Measurements from ENCODE around the gene OR51B6.
"Not testable (repeated sequence)": the region's sequence is repeated elsewhere in the genome, so short reads cannot be mapped to it uniquely, and the experiment has no call there.

The OR51B6 gene

GRCh38 chr11:5351208-5351607 lies at the start of gene OR51B6:
OR51B6 (plus strand) TSS chr11:5351508; CDS start chr11:5351508, 0 bp downstream.
- no peak for DNase-seq

- DNase-seq = no peak
These were observed 49.5 kb upstream of the OR51B6 start, which contains the start of gene OR51B4 for GRCh38 chr11:5301846-5302245. OR51B4 (minus strand) TSS chr11:5301946; CDS start chr11:5301946, 0 bp downstream.

GRCh38 chr11:5303626-5304025 lies 47.7 kb upstream of the OR51B6 start:
- DNase-seq = no peak

- no peak for DNase-seq
These were observed 47.3 kb upstream of the OR51B6 start for GRCh38 chr11:5304046-5304445.

GRCh38 chr11:5307256-5308019 lies 43.9 kb upstream of the OR51B6 start:
- DNase-seq = no peak

- no peak for DNase-seq
These were observed 40.9 kb upstream of the OR51B6 start for GRCh38 chr11:5310423-5310822.

- DNase-seq = not testable (repeated sequence)
These were observed 37.8 kb upstream of the OR51B6 start for GRCh38 chr11:5313326-5314023.

- DNase-seq = no peak
These were observed 34.0 kb upstream of the OR51B6 start for GRCh38 chr11:5317292-5317691.

- no peak for DNase-seq
These were observed 27.1 kb upstream of the OR51B6 start, which contains the start of gene OR51B2 for GRCh38 chr11:5324197-5324596. OR51B2 (minus strand) TSS chr11:5324297; CDS start chr11:5324297, 0 bp downstream.

- DNase-seq = no peak
These were observed 16.1 kb upstream of the OR51B6 start for GRCh38 chr11:5335170-5335569.

- DNase-seq = no peak
These were observed 15.0 kb upstream of the OR51B6 start for GRCh38 chr11:5336331-5336730.

- DNase-seq = not testable (repeated sequence)
These were observed 14.1 kb upstream of the OR51B6 start for GRCh38 chr11:5337253-5337652.

GRCh38 chr11:5339771-5340322 lies 11.5 kb upstream of the OR51B6 start:
- DNase-seq = no peak

- no peak for DNase-seq
These were observed 7.6 kb upstream of the OR51B6 start, which contains the start of gene OR51B5 for GRCh38 chr11:5343474-5344335. OR51B5 (minus strand) TSS chr11:5343524; CDS start chr11:5343524, 0 bp downstream.

- no peak for DNase-seq
These were observed 5.5 kb upstream of the OR51B6 start for GRCh38 chr11:5345831-5346230.

GRCh38 chr11:5348551-5349194 lies 2.6 kb upstream of the OR51B6 start:
- DNase-seq = no peak

- DNase-seq = no peak
These were observed 1.8 kb upstream of the OR51B6 start for GRCh38 chr11:5349550-5349949.

GRCh38 chr11:5356031-5356430 lies 4.7 kb downstream of the OR51B6 start:
- not testable (repeated sequence) for DNase-seq

GRCh38 chr11:5362017-5362625 lies 10.8 kb downstream of the OR51B6 start:
- no peak for DNase-seq

GRCh38 chr11:5363679-5364078 lies 12.4 kb downstream of the OR51B6 start:
- no peak for DNase-seq

- DNase-seq = no peak
These were observed 12.9 kb downstream of the OR51B6 start for GRCh38 chr11:5364214-5364613.

- not testable (repeated sequence) for DNase-seq
These were observed 15.1 kb downstream of the OR51B6 start for GRCh38 chr11:5366365-5366764.

Measured in activated T-cell treated with anti-CD3 and anti-CD28 coated beads, Interleukin-2, amount 50 U/mL, for 48 hours (primary cell).